ENCODE data around the gene RAC2.

Gene RAC2

DNA sequence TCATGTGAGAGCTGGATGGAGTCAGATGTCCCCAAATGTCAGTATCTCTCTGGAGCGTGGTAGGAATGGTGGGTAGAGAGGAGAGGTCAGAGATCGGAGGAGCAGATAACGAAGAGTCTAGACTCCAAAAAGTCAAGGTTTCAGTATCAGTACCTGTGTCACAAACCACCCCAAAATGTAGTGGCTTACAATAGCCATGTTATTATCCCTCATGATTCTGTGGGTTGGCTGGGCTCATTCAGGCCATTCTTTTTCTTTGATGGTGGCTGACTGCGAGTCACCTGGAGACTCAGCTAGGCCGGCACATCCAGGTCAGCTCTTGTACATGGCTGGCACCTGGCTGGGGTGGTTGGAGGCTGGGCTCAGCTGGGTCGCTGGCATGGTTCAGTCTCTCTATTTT is 24.5 kb downstream of the RAC2 start:
- no peak for DNase-seq (ENCODE audit: low spot score)

- DNase-seq (ENCODE audit: low spot score), result no peak
These were observed 25.2 kb downstream of the RAC2 start for GRCh38 chr22:37218771-37219411.

DNA sequence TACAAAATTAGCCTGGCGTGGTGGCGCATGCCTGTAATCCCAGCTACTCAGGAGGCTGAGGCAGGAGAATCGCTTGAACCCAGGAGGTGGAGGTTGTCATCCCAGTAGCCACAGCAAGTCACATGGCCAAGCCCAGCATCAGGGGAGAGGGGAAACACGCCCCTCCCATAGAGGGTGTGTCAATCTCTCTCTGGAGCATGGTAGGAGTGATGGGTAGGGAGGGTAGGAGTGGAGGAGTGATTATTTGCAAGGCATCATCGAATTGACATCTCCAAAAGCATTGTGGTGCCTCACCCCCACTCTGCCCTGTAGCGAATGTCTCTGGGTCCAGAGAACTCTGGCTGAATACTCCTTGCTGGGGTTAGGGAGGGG is 25.7 kb downstream of the RAC2 start:
- DNase-seq (ENCODE audit: low spot score), result no peak

DNA sequence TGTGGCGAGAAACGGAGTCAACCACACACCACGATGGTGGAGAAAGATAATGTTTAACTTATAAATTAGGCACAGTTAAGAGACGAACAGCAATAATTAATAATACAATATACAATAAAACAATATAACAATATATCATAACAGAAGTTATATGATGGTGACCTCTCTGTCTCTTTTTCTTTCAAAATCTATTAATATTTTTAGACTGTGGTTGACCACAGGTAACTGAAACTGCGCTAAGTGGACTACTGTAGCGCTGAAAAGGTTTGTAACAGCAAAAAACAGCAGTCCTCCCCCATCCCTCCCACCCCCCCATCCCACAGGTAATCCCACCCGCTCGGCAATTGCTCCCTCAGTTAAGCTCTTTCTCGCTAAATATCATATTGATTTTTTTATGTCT is 28.2 kb downstream of the RAC2 start:
- DNase-seq (ENCODE audit: low spot score), result no peak

DNA sequence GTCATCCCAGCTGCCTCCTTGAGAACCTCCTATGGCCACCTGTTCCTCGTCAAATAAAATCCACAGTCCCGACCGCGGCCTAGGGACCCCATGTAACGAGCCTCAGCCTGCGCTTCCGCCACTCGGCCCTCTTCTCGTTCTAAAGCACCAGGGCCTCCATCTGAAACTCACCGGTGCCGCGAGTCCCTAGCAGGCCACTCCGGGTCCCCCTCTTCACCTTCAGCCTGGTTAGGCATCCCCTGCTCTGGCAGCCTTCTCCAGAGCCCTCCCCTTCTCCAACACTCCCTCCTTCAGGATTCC is 29.4 kb downstream of the RAC2 start:
- no peak for DNase-seq (ENCODE audit: low spot score)

DNA sequence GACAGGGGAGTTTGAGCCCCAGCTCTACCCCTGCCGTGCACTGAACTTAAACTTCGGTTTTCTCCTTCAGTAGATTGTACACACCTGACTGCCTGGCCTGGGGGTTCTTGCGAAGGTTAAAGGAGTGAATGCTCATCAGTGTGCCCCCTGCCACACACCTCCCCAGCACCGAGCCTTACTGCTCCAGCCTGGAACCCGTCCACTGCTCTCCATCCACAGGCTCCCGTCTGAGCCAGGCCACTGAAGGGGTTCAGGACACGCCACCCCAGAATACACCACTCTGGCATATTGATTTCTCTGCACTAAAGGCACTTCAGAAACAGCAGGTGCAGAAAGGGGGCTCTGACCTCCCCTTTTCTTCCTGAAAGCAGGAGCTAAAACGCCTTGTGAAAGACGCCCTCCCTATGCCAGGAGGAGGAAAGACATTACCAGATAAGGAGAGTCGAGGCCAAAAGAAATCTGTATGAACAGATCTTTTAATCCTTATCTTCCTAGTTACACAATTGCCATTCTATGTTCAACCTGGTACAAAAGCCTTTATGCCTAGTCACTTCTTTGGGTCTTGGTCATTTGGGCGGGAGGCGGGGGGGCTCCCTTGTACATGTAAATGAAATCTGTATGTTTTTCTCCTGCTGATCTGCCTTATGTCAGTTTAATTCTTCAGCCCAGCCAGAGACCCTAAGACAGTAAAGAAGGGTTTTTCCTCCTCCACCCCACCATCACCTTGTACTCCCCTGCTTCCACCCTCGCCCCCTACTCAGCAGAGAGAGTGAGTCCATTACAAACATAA is 29.9 kb downstream of the RAC2 start:
- DNase-seq (ENCODE audit: low spot score), result no peak

GRCh38 chr22:37213218-37213855 is 30.7 kb downstream of the RAC2 start:
- DNase-seq (ENCODE audit: low spot score), result no peak

DNA sequence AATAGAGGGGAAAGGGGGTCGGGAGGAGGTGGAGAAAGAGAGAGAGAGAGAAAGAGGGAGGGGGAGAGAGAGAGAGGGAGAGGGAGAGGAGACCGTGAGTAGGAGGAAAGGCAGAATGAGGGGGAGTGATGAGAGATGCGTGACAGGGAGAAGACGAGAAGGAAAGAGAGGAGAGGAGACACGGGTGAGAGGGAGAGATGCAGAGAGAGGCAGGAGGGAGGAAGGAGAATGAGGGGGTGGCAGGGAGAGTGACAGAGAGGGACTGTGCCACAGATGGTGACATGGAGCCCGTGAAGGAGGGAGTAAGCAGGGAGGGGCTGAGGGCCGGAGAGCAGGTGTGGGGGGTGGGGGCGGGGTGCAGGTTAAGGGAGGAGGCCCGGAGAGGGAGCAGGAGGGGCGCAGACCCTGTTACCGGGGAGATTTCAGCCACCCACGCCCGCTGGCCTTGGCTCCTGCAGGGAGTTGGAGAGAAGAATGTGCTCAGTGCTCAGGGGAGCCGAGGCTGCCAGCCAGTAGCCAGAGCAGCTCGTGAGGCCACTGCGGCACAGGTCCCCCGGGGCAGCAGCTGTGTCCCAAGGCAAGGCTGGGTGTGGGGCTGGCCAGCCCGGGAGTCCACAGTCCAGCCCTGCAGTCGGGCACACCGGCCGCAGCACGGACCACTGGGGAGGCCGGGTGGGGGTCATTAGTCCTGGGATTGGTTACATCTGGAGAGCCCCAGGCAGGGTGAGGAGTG is 31.7 kb downstream of the RAC2 start, which contains the start of gene SSTR3:
SSTR3 (minus strand) TSS at position 304 of the 733 bp plus-strand sequence. CDS start 4,674 bp downstream, outside the sequence.
- DNase-seq (ENCODE audit: low spot score), result no peak

DNA sequence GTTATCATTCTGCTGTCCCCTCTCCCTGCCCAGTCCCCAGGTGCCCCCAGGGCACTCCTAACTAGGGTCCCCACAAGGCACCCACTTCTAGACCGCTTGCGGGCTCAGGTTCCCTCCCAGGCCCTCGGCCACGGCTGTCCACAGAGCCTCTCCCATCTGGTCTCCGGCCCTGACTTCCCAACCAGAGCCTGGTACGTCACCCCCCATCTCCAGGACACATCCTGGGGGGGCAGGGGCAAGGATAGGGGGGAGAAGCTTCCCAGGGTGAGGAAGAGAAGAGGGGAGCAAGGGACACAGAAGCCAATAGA is 32.2 kb downstream of the RAC2 start:
- DNase-seq (ENCODE audit: low spot score), result no peak

DNA sequence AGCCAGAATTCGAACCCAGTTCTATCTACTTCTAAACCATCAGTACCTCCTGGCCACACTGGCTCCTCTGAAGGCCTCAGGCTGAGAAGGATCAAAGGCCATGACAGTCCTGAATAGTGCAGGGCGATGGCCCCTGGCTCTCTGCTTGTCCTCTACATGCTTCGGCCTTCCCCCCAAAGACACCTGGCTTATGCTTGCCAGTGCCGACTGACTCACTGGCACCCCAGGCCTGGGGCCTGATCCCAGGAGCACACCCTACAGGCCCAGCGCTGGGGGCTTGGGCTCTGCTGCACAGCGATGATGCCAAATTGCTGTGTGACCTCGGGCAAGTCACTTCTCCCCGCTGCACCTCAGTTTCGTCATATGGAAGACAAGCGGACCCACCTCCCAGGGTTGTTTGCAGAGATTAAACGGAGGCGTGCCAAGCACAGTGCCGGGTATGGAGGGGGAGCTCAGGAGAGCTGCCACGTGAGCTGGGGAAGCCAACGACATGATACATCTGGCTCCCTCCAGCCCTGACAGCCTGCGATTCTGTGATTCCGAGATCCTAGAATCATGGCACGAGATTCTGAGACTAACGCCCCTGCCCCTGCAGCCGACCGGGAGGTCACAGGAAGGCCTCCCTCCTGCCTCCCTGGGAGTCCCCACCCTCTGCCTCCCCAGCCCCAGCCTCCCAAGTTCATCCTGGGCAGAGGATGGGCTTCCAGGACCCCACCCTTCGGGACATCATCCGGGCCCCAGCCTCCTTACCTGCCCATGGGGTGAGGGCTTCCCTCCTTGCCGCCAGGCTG is 32.8 kb downstream of the RAC2 start:
- no peak for DNase-seq (ENCODE audit: low spot score)

GRCh38 chr22:37210041-37210803 is 33.8 kb downstream of the RAC2 start:
- DNase-seq (ENCODE audit: low spot score), result no peak

DNA sequence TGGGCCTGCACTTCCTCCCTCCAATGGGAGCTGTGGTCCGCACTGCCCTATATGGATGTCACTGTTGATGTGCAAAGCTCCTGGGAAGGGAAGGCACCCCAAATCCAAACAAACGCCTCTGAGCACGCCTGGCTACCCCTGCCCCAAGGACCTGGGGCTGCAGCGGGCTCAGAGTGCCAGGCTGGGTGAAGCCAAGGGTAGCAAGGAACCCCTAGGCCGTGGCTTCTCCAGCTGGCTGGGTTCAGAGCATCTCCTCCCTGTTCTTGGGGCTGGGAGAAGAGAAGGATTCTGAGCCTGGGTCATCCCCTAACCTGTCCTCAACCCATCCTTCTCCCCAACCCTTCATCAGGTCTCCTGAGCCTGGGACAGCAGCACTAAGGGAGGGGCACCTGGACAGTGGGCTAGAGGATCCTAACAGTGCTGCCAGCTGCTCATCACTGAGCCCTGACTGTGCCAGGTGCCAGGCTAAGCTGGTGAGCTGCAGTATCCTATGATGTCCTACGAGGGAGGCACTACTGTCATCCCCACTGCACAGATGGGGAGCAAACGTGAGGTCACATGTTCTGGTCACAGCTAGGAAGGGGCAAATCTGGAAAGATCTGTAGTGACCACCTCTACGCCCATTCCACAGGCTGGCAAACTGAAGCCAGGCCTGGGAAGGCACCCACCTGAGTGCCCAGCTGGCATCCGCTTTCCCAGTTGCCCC is 34.8 kb downstream of the RAC2 start:
- DNase-seq (ENCODE audit: low spot score), result no peak

- DNase-seq (ENCODE audit: low spot score), result no peak
These were observed 35.5 kb downstream of the RAC2 start for GRCh38 chr22:37208401-37209139.

GRCh38 chr22:37207981-37208380 is 36.1 kb downstream of the RAC2 start:
- DNase-seq (ENCODE audit: low spot score), result no peak

GRCh38 chr22:37206841-37207821 is 36.9 kb downstream of the RAC2 start:
- DNase-seq (ENCODE audit: low spot score), result no peak

GRCh38 chr22:37206118-37206840 is 37.8 kb downstream of the RAC2 start:
- no peak for DNase-seq (ENCODE audit: low spot score)

DNA sequence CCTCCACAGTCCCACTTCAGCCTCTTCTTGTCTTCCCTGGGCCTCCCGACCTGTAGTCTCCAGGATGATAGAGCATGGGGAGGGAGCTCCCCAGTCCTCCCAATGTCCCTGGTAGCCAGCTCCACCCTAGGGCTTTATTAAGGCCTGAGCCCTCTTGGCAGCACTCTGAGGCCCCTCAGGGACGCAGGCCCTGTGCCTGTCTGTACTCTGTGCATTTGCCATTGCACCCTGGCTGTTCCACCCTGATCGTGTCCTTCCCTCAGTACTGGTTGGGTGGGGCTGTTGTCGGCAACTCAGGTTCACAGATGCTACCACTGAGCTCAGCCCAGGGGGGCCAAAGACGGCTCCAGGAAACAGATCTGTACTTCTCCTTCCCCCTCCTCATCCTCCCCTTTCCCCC is 39.0 kb downstream of the RAC2 start:
- DNase-seq (ENCODE audit: low spot score), result no peak

DNA sequence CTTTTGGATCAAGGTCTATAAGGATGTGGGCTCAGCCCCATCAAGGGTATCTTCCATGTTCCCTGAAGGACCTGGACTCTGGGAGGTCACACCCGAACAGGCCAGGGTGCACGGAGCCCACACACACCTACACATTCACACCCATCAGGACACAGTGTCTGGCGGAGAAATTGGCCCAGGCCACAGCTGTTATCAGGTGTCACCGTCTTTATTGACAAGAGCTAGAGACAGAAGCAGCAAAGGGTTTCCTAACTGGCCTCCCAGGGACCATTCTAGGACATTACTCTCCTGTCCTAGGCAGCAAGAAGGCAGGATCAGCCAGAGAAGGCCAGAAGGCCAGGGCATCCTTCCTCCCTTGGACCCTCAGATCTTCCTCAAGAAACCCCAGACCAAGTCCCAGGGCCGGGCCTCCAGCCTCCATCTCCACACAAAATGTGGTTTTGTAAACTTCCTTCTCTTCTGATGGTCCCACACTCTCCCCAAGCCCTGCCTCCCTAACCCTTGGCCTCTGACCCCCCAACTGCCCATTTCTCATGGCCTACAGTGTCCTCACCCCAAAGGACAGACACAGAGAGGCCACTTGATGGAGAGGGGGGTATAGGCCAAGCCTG is 39.9 kb downstream of the RAC2 start:
- DNase-seq (ENCODE audit: low spot score), result no peak

Data from hematopoietic multipotent progenitor cell treated with erythropoietin and hydrocortisone succinate and interleukin-3 and kit ligand, for 17 days (in vitro differentiated cells).